ENCODE data around the gene MRPS2. TPM values are rescaled to one million over a fixed set of nuclear protein-coding genes. Genes with fewer than 3 reads are reported as not detected.

The MRPS2 gene
- total and polyA plus RNA-seq, 2 experiments from 2014 or later = 83.2 to 116 TPM

GRCh38 chr9:135552698-135553171 is 52.3 kb downstream of the MRPS2 start:
- TF ChIP-seq REST (IDR thresholded peaks at IDR 0.05; ENCODE audit: unreplicated experiment) (no peak), NANOG (IDR thresholded peaks at IDR 0.05; ENCODE audit: borderline replicate concordance) (no peak), EZH2 (IDR thresholded peaks at IDR 0.05; ENCODE audit: low read depth, unreplicated experiment) (no peak)
- no peaks in the 10 kb centered on the region; the same call in 1 of the 2 replicates for H3K4me1 ChIP-seq (ENCODE audit: insufficient read depth)
- no peaks in the 10 kb centered on the region for H4K20me1 ChIP-seq (replicated peaks; ENCODE audit: insufficient read depth)
- no peaks in the 10 kb centered on the region for H3K79me2 ChIP-seq (replicated peaks; ENCODE audit: insufficient read depth)
- H3K27me3 ChIP-seq (ENCODE audit: insufficient read depth) = no peaks in the 10 kb centered on the region
- no peak overlapping the region for H2AFZ ChIP-seq
- Mint-ChIP-seq H3K4me1 (no peaks in the 10 kb centered on the region), H3K9me3 (peaks cover 5% of the 10 kb centered on the region; the same call in 1 of the 3 replicates), H3K36me3 (ENCODE audit: low read depth) (no peaks in the 10 kb centered on the region; the same call in 2 of the 3 replicates), H3K27me3 (ENCODE audit: insufficient read depth, low read depth, poor library complexity) (peaks cover 6% of the 10 kb centered on the region), H3K4me3 (no peak overlapping the region), H3K27ac (no peak overlapping the region)
- H3K27ac ChIP-seq (ENCODE audit: low read depth) = no peak overlapping the region
- peak; percentile 27 for DNase-seq (ENCODE audit: low spot score)
- no peak overlapping the region for H3K4me3 ChIP-seq
- H3K9me2 ChIP-seq (ENCODE audit: insufficient read depth) = 0 out of 2 replicates have a peak, but pooled peaks cover 2% of the 10 kb centered on the region
- peak; percentile 45 for ATAC-seq
- H3F3A ChIP-seq (replicated peaks; ENCODE audit: low read depth) = no peaks in the 10 kb centered on the region
- no peak overlapping the region for H3K4me2 ChIP-seq
- H3K36me3 ChIP-seq (ENCODE audit: insufficient read depth) = no peaks in the 10 kb centered on the region

Other genes starting within 250 kb of the MRPS2 start
- 44.4 and 49.8 TPM in 2 replicates for gene PPP1R26, start 20.9 kb upstream of the MRPS2 start, total RNA-seq (2014; rRNA removed; shearing (Covaris generic))
- gene PPP1R26, start 20.9 kb upstream of the MRPS2 start, polyA plus RNA-seq (2016; fragmentation: Nextera tagmentation; extraction: Ambion mirVana) = 10.7 and 11.4 TPM in 2 replicates
- gene LCN1, start 20.8 kb downstream of the MRPS2 start, total RNA-seq (2014; rRNA removed; shearing (Covaris generic)) = not detected in 2 replicates
- gene LCN1, start 20.8 kb downstream of the MRPS2 start, polyA plus RNA-seq (2016; fragmentation: Nextera tagmentation; extraction: Ambion mirVana) = 0.27 TPM in 1 of 2 replicates, not detected in the other
- gene OBP2A, start 45.4 kb downstream of the MRPS2 start, total RNA-seq (2014; rRNA removed; shearing (Covaris generic)) = not detected in 2 replicates
- not detected in 2 replicates for gene OBP2A, start 45.4 kb downstream of the MRPS2 start, polyA plus RNA-seq (2016; fragmentation: Nextera tagmentation; extraction: Ambion mirVana)
- not detected in 2 replicates for gene PAEP, start 61.1 kb downstream of the MRPS2 start, total RNA-seq (2014; rRNA removed; shearing (Covaris generic))
- not detected in 2 replicates for gene PAEP, start 61.1 kb downstream of the MRPS2 start, polyA plus RNA-seq (2016; fragmentation: Nextera tagmentation; extraction: Ambion mirVana)
- gene GLT6D1, start 138.9 kb downstream of the MRPS2 start, total RNA-seq (2014; rRNA removed; shearing (Covaris generic)) = not detected in 2 replicates
- gene GLT6D1, start 138.9 kb downstream of the MRPS2 start, polyA plus RNA-seq (2016; fragmentation: Nextera tagmentation; extraction: Ambion mirVana) = not detected in 2 replicates
- gene LCN9, start 162.6 kb downstream of the MRPS2 start, total RNA-seq (2014; rRNA removed; shearing (Covaris generic)) = not detected in 2 replicates
- not detected in 2 replicates for gene LCN9, start 162.6 kb downstream of the MRPS2 start, polyA plus RNA-seq (2016; fragmentation: Nextera tagmentation; extraction: Ambion mirVana)
- 0.21 TPM in 1 of 2 replicates, not detected in the other for gene SOHLH1, start 198.8 kb downstream of the MRPS2 start, total RNA-seq (2014; rRNA removed; shearing (Covaris generic))
- not detected in 2 replicates for gene SOHLH1, start 198.8 kb downstream of the MRPS2 start, polyA plus RNA-seq (2016; fragmentation: Nextera tagmentation; extraction: Ambion mirVana)
- 0.12 and 0.28 TPM in 2 replicates for gene KCNT1, start 201.5 kb downstream of the MRPS2 start, total RNA-seq (2014; rRNA removed; shearing (Covaris generic))
- 0.05 TPM in 2 replicates for gene KCNT1, start 201.5 kb downstream of the MRPS2 start, polyA plus RNA-seq (2016; fragmentation: Nextera tagmentation; extraction: Ambion mirVana)